GM19099 (cell line): ENCODE data around the gene SART3.

Source experiments
- POLR2A ChIP-seq: IDR thresholded peaks from 3 replicates; pipeline ENCODE4 v1.6.1; 2011; ENCODE audit warnings: low read depth; ENCODE audit not compliant: insufficient read length; ENCODE audit errors: extremely low read depth

Gene SART3

DNA sequence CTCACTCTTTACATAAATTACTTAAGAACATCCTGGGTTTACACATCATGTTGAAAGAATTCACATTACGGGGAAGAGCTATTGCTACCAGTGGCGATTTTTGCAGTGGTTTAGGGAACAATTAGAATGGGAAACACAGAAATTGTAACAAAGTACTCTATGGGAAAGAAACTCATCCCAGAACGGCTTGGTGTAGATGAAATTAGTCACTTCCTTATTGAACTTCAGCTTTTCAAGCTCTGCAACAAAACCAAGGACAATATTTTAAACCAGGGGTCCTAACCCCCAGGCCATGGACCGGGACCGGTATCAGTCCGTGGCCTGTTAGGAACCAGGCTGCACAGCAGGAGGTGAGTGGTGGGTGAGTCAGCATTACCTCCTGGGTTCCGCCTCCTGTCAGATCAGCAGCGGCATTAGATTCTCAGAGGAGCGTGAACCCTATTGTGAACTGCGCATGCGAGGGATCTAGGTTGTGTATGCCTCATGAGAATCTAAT lies 78.2 kb downstream of the SART3 start:
- no peak for TF ChIP-seq POLR2A

DNA sequence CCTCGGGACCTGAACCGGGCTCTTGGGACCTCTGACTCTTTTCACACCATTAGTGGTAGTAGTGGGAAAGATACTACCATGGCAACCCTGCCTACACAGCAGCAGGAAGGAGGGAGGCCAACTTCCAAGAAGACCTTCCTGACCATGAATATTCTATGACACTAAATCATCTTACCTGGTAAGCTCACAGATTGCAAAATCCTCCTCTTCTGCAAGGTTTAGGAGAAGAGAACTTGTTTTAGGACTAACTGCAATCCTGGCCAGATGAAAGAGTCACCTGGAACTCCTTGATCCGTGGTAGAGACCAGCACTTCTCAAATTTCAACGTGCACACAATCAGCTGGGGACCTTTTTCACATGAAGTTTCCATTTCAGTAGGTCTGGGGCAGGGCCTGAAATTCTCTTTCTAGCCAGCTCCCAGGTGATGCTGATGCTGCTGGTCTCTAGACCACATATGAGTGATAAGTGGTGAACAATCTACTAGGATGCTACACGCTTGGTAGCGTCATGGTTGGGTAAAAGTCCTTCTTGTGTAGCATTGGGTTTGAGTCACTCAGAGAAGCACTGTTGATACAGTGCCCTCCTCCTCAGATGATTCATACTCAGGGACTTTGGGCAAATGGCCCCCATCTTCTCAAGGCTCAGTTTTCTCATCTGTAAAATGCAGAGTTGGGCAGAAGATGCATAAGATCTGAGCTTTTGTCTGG lies 81.5 kb downstream of the SART3 start:
- TF ChIP-seq POLR2A: no peak

DNA sequence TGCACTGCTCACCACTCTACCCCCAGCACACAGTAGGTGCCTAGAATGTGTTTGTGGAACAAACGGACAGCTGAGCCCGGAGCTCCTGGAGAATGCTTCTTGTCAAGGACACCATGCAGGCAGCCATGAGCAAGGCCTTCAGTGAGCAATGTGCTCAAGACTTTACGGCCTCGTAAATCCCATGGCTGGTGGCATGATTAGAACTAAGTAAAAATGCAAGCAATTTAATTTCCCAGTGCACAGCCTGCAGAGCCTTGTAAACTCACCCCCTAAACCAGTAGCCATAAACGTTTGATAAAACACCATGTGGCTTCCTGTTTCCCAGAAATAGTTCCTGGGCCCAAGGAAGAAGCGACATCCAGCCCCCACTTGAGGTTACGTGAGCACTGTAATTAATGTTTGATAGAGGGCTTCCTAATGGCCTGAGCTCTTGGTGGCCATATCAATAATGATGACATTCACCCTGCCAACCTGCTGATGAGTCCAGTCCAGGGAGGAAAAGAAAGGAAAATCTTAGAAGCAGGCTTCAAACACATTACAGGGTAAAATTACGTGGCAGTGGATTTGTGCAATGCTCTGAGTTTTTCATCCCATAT lies 82.3 kb downstream of the SART3 start:
- no peak for TF ChIP-seq POLR2A

DNA sequence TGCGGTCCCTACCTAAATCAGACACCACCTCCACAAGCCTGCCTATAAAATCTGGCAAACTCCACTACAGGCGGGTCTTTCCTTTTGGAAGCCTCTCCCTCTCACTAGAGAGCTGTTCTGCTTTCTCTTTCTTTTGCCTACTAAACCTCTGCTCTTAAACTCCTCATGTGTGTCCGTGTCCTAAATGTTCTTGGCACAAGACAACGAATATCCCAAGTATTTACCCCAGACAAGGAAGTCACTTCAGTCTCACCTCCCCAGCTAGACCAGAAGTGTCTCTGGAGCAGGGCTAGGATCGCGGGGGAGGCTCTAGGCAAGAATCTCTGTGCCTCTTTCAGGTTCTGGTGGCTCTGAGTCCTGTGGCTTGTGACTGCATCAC lies 83.1 kb downstream of the SART3 start:
- TF ChIP-seq POLR2A: no peak

DNA sequence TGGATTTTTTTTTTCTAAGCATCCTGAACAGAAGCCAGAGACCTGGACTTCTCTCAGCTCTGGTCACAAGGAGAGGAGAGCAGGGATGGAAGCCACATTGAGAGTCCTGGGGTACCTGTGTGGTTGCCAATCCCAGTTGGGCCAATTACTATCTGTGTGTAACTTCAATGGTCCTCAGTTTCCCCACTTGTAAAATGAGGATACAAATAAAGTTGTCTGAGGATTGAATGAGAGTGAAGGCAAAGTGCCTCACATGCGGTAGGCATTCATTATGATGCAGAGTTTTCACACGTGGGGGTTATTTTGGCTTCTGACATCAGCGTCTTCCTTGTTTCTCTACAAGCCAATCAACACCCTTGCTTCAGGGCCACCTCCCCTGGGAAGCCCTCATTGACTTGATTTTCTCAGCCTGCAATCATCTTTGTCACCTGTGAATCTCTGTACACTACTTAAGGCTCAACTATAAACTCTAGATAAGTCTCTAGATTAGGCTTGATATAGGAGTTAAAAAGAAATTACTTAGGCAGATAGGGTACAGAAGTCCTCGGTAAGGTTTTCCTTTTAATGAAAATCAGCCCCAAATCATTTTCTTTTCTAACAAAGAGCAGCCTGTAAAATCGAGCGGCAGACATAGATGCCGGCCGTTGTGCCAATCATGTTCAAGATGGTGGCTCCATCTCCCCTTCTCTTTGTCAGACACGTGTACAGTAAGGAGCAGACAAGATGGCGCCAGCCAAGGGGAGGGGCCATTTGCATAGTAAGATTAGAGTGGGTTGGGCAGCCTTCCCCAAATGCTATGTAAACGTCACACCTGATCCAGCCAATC lies 83.7 kb downstream of the SART3 start:
- no peak for TF ChIP-seq POLR2A

DNA sequence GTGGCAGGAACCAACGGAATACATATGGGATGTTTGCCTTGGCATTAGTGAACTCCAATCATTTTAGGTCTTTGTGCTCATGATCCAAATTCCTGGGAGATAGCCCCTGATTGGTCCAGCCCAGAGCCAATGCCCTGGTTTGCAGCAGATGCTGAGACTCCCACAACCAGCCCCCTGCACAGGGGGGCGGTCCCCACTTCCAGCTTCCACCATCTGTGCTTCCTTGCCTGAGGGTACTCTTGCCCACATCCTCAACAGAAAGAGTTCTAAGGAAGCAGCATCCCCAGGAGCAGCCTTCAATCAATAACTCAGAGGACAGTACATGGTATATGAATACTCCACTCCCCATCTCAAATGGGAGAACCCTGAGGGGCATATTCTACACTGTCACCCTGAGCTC lies 85.6 kb downstream of the SART3 start:
- TF ChIP-seq POLR2A: no peak

DNA sequence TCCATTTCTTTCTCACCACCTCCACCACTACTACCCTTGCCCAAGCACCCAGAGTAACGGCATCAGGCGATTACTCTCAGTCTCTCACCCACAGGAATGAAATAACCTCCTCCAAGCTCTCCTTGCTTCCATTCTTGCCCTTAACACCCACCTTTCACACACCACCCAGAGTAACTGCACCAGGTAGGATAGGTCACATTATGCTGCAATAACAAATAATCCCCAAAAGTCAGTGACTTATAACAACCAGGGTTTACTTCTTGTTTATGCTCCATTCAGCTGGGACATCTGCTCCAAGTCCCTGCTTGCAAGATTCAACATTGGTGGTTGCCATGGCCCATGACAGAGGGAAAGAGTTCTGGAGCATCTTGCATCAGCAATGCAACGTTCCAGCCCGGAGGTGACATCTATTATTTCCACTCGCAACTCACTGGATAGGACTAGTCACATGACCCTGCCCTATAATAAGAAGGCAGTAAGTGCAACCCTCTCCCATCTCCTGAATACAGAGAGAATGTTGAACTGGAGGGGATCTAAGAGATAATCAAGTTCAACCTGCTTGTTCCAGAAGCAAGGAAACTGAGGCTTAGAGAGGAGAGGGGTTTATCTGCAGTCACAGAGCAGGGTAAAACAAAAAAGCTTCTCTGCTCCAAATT lies 87.4 kb downstream of the SART3 start:
- TF ChIP-seq POLR2A: no peak
